Superior temporal gyrus (tissue), 1 donor: ENCODE measurements around the gene ADAMTS5.

Source experiments
- DNase-seq: peaks from one replicate; pipeline ENCODE4 v3.0.0-alpha.2; 2016; ENCODE audit errors: extremely low spot score

ADAMTS5 gene

GRCh38 chr21:26888256-26888655 is 78.6 kb downstream of the ADAMTS5 start:
- no peak for DNase-seq

GRCh38 chr21:26887251-26887650 is 79.6 kb downstream of the ADAMTS5 start:
- no peak for DNase-seq

GRCh38 chr21:26884436-26884835 is 82.5 kb downstream of the ADAMTS5 start:
- no peak for DNase-seq

- DNase-seq: no peak
Measured at GRCh38 chr21:26883768-26884167, 83.1 kb downstream of the ADAMTS5 start.

GRCh38 chr21:26881504-26882228 is 85.2 kb downstream of the ADAMTS5 start:
- DNase-seq: no peak

- DNase-seq: no peak
Measured at GRCh38 chr21:26877018-26877417, 89.9 kb downstream of the ADAMTS5 start.

- no peak for DNase-seq
Measured at GRCh38 chr21:26874347-26874746, 92.5 kb downstream of the ADAMTS5 start.
